GM12878 (cell line): ENCODE data around the gene ZNF366. TPM values are rescaled to one million over a fixed set of nuclear protein-coding genes. Genes with fewer than 3 reads are reported as not detected.

Source experiments
- ATAC-seq: fragments of 200-7000 bp; cut with Tn5 transposase; 3 replicates; pipeline ENCODE4 v1.9.1; 2020; ENCODE audit warnings: mild to moderate bottlenecking, moderate library complexity
- BruUV-seq: library from RNA; stranded (reverse); fragments of 400-500 nt; replicated peaks from 2 replicates; lab custom pipeline; 2021; lab: Mats Ljungman, UMichigan
- CTCF ChIA-PET: fragments of 300-600 bp; sonication (Branson Sonifier 250); formaldehyde crosslinking; extraction: SDS; loops from one replicate; lab custom pipeline; 2021; ENCODE audit warnings: inconsistent platforms; lab: Yijun Ruan, JAX
- POLR2A ChIA-PET: fragments of 350-600 bp; formaldehyde crosslinking; extraction: SDS; loops from one replicate; lab custom pipeline; 2021; ENCODE audit warnings: inconsistent platforms; lab: Charles Lee
- RAD21 ChIA-PET: fragments of 300-600 bp; sonication (Branson Sonifier 250); formaldehyde crosslinking; loops from one replicate; lab custom pipeline; 2023; ENCODE audit warnings: antibody characterized with exemption; ENCODE audit not compliant: unreplicated experiment; lab: Charles Lee
- SMC1A ChIA-PET: fragments of 300-600 bp; sonication (Branson Sonifier 250); formaldehyde crosslinking; loops from one replicate; lab custom pipeline; 2023; ENCODE audit not compliant: unreplicated experiment, uncharacterized antibody; lab: Charles Lee
- DNase-seq: peaks from one replicate; pipeline ENCODE4 v3.0.0-alpha.2; 2011; ENCODE audit warnings: low read depth, low spot score
- FAIRE-seq: peaks from 3 replicates; lab custom pipeline; 2011; peaks lifted over from hg19 to GRCh38; lab: Jason Lieb, UNC
- H2AFZ ChIP-seq: 2 replicates; pipeline ENCODE4 v1.6.0; 2011; ENCODE audit warnings: low read depth, low read length, control low read depth; ENCODE audit not compliant: control insufficient read depth
- H3K27ac ChIP-seq: 2 replicates; pipeline ENCODE4 v1.5.1; 2011; ENCODE audit warnings: control low read depth; ENCODE audit not compliant: control insufficient read depth, insufficient read depth
- H3K27me3 ChIP-seq, 2 experiments: replicated peaks in 1 of 2; 2 replicates each; pipeline versions ENCODE4 v1.6.0 to v1.6.1; 2011; ENCODE audit warnings: low read length in 1 of 2; ENCODE audit not compliant: control insufficient read depth in 2 of 2, insufficient read depth in 2 of 2
- H3K36me3 ChIP-seq, 2 experiments: 2 replicates each; pipeline ENCODE4 v1.5.1; 2011; ENCODE audit warnings: low read length in 1 of 2; ENCODE audit not compliant: control insufficient read depth in 2 of 2, insufficient read depth in 2 of 2
- H3K4me1 ChIP-seq: 2 replicates; pipeline ENCODE4 v1.6.1; 2011; ENCODE audit warnings: mild to moderate bottlenecking, low read length, moderate library complexity, mixed read lengths; ENCODE audit not compliant: control insufficient read depth, insufficient read depth
- H3K4me2 ChIP-seq: 2 replicates; pipeline ENCODE4 v1.6.0; 2011; ENCODE audit warnings: control low read depth; ENCODE audit not compliant: control insufficient read depth, insufficient read depth
- H3K4me3 ChIP-seq: fragments of 200-600 bp; sonication (generic); 2 replicates; pipeline ENCODE4 v1.5.1; 2016
- H3K79me2 ChIP-seq: 2 replicates; pipeline ENCODE4 v1.6.0; 2011; ENCODE audit warnings: low read length; ENCODE audit not compliant: control insufficient read depth, insufficient read depth
- H3K9ac ChIP-seq: 2 replicates; pipeline ENCODE4 v1.8.0; 2011; ENCODE audit warnings: low read length, control low read depth, mixed read lengths; ENCODE audit not compliant: control insufficient read depth, insufficient read depth
- H3K9me3 ChIP-seq: replicated peaks from 3 replicates; pipeline ENCODE4 v1.5.1; 2011; ENCODE audit warnings: mild to moderate bottlenecking, low read length; ENCODE audit not compliant: control insufficient read depth, insufficient read depth
- H4K20me1 ChIP-seq: 2 replicates; pipeline ENCODE4 v1.6.0; 2011; ENCODE audit not compliant: control insufficient read depth, insufficient read depth
- MTA2 ChIP-seq: fragments of 450-650 bp; IDR thresholded peaks from 2 replicates; pipeline ENCODE4 v1.6.1; 2016; ENCODE audit warnings: low read depth, mild to moderate bottlenecking, moderate library complexity
- POLR2AphosphoS5 ChIP-seq: IDR thresholded peaks from 2 replicates; pipeline ENCODE4 v1.6.1; 2011; ENCODE audit warnings: mild to moderate bottlenecking, low read length, inconsistent platforms
- ZNF384 ChIP-seq: IDR thresholded peaks from 2 replicates; pipeline ENCODE4 v1.6.1; 2012; ENCODE audit warnings: low read depth, mild to moderate bottlenecking, low read length, improper control_type of control experiment, borderline replicate concordance
- WGBS: methylation state at CpG from one replicate; pipeline ENCODE4 v1.1.6; 2016; ENCODE audit warnings: low lambda C conversion rate; ENCODE audit not compliant: insufficient replicate concordance, insufficient coverage; ENCODE audit errors: missing lambda C conversion rate; 5-methylcytosine and 5-hydroxymethylcytosine counted together
- in situ Hi-C: fragments of 300-500 bp; cut with MboI; formaldehyde crosslinking; loops from 9 replicates; pipeline ENCODE4 v1.14.3; 2018; ENCODE audit warnings: mixed read lengths
- intact Hi-C: fragments of 100-400 bp; cut with micrococcal nuclease; formaldehyde crosslinking; loops from one replicate; pipeline ENCODE4 v1.14.2; 2022; ENCODE audit not compliant: unreplicated experiment
- polyA plus RNA-seq, 11 experiments: library from polyadenylated mRNA; depleted of rRNA in 4 of 11; unstranded in 6 of 11; stranded (reverse) in 5 of 11; fragments of >200 nt; fragmentation: Nextera tagmentation in 4 of 11; fragmentation: Illumina TruSeq in 1 of 11; extraction: Ambion mirVana in 4 of 11; extraction: Trizol in 1 of 11; gene quantifications; 1 replicate in 1 of 11; 2 replicates in 10 of 11; pipeline versions ENCODE4 v1.2.1 to v1.2.3, GENCODE V29; 2011 to 2016; ENCODE audit warnings: inconsistent platforms in 2 of 11, missing spikeins in 2 of 11, low read depth in 1 of 11
- total RNA-seq, 4 experiments: library from RNA; depleted of rRNA in 3 of 4; stranded (reverse); fragments of >200 nt in 3 of 4; fragmentation: Illumina TruSeq in 1 of 4; extraction: Trizol in 1 of 4; gene quantifications; 2 replicates each; pipeline versions ENCODE4 v1.2.1 to v1.2.3, GENCODE V29; 2013 to 2021
- TF ChIP-seq, protein P1 (sequence below), 3 experiments: IDR thresholded peaks in 2 of 3; conservative IDR thresholded peaks in 1 of 3; 2 replicates each; pipeline ENCODE4 v1.5.1; 2011; ENCODE audit warnings: low read depth in 3 of 3, low read length in 3 of 3, mild to moderate bottlenecking in 3 of 3, control low read depth in 2 of 3, moderate library complexity in 2 of 3, inconsistent platforms in 1 of 3, mixed read lengths in 1 of 3; ENCODE audit not compliant: control insufficient read depth in 2 of 3, insufficient read depth in 1 of 3; ENCODE audit errors: extremely low read depth in 1 of 3

Gene ZNF366
- total and polyA plus RNA-seq, 10 of the 15 experiments (the other 5 are each of a cell fraction or from before 2014, with no cell fraction given): 0.01 to 0.18 (median 0.04) TPM; not detected in 6

DNA sequence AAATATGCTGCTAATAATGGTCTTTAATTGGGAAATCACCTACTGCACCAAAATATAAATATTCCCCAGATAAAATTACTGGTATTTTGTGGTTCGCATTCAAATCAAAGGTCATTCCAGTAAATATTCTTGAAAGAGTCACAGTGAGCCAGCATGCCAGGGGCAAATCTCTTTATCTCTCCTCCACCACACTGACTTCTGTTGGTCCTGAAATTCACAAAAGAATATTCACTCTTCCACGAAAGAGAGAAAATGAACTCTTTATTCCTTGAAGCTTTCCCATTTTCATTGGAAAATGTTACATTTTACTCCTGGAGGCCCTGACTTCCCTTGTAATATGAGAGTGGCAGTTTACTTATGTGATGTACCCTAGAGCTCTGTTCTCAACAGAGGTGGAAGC lies 39.7 kb downstream of the ZNF366 start:
- H3K27ac ChIP-seq: peak overlapping the region; percentile 98
- ChIA-PET SMC1A (interaction anchor here (0.9 to 8.3 kb wide), 11 partner anchors 9 to 101 kb away, joined by 3 to 141 read pairs (median 8); partner anchors contain the start of gene ZNF366), POLR2A (interaction anchor here (1.7 to 3.3 kb wide), 2 partner anchors 8 to 16 kb away, joined by 4 to 22 read pairs; no protein-coding TSS in a partner anchor), CTCF (interaction anchor here (1.0 to 5.3 kb wide), 7 partner anchors 10 to 72 kb away, joined by 3 to 24 read pairs (median 4); no protein-coding TSS in a partner anchor), RAD21 (interaction anchor here (0.7 to 6.9 kb wide), 10 partner anchors 9 to 98 kb away, joined by 3 to 38 read pairs (median 16); partner anchors contain the start of gene ZNF366)
- BruUV-seq: no TSS peak
- FAIRE-seq: no peak
- DNase-seq: no peak
- no peak for ATAC-seq
- no peak overlapping the region; the same call in 1 of the 2 replicates for H2AFZ ChIP-seq
- no peak for TF ChIP-seq ZNF384
- no peak for TF ChIP-seq POLR2AphosphoS5
- TF ChIP-seq, protein P1, sequence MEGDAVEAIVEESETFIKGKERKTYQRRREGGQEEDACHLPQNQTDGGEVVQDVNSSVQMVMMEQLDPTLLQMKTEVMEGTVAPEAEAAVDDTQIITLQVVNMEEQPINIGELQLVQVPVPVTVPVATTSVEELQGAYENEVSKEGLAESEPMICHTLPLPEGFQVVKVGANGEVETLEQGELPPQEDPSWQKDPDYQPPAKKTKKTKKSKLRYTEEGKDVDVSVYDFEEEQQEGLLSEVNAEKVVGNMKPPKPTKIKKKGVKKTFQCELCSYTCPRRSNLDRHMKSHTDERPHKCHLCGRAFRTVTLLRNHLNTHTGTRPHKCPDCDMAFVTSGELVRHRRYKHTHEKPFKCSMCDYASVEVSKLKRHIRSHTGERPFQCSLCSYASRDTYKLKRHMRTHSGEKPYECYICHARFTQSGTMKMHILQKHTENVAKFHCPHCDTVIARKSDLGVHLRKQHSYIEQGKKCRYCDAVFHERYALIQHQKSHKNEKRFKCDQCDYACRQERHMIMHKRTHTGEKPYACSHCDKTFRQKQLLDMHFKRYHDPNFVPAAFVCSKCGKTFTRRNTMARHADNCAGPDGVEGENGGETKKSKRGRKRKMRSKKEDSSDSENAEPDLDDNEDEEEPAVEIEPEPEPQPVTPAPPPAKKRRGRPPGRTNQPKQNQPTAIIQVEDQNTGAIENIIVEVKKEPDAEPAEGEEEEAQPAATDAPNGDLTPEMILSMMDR (IDR thresholded peaks at IDR 0.05 in 2 of 3, conservative IDR thresholded peaks at IDR 0.05 in 1 of 3; ENCODE audit: control insufficient read depth in 2 of 3, extremely low read depth in 1 of 3, insufficient read depth in 1 of 3, low read depth in 3 of 3, low read length in 3 of 3): no peak
- 0 out of 2 replicates have a peak, but pooled peaks have one; percentile 3 for TF ChIP-seq MTA2
- H3K36me3 ChIP-seq: no peaks in the 10 kb centered on the region
- no peaks in the 10 kb centered on the region for H4K20me1 ChIP-seq
- intact Hi-C loops: loop anchor here (5.0 kb wide), 2 partner anchors 40 to 75 kb away; partner anchors contain the start of gene ZNF366
- WGBS: 45% methylated on average over 2 of the region's 2 CpGs
- H3K79me2 ChIP-seq: no peaks in the 10 kb centered on the region
- H3K9ac ChIP-seq: no peak overlapping the region
- H3K9me3 ChIP-seq: no peaks in the 10 kb centered on the region
- in situ Hi-C loops: no loop called here
- H3K4me1 ChIP-seq: peaks cover 58% of the 10 kb centered on the region
- no peaks in the 10 kb centered on the region for H3K27me3 ChIP-seq
- H3K4me2 ChIP-seq: peak overlapping the region; percentile 87
- H3K4me3 ChIP-seq: peak overlapping the region; percentile 43; the same call in 1 of the 2 replicates
